K562 (cell line): Measurements from ENCODE around the gene FXYD3. TPM values are rescaled to one million over a fixed set of nuclear protein-coding genes. Genes with fewer than 3 reads are reported as not detected.

Experiments used
- ATAC-seq: fragments of 200-7000 bp; cut with Tn5 transposase; 3 replicates; pipeline ENCODE4 v1.9.1; 2020; ENCODE audit warnings: moderate library complexity
- BruUV-seq: library from RNA; stranded (reverse); fragments of 400-500 nt; replicated peaks from 2 replicates; lab custom pipeline; 2021; lab: Mats Ljungman, UMichigan
- CTCF ChIA-PET: fragments of 300-600 bp; formaldehyde crosslinking; extraction: SDS; loops from one replicate; lab custom pipeline; 2021; ENCODE audit warnings: low intra/inter-chr PET ratio; lab: Yijun Ruan, JAX
- POLR2A ChIA-PET: fragments of 300-600, 350-650 bp; sonication (Branson Sonifier 250); formaldehyde crosslinking; extraction: SDS; loops from one replicate; lab custom pipeline; 2021; ENCODE audit warnings: antibody characterized with exemption, inconsistent platforms; lab: Yijun Ruan, JAX
- DNase-seq, 4 experiments: peaks; one replicate each; pipeline versions ENCODE4 v3.0.0 to v3.0.0-alpha.2; 2011 to 2018; ENCODE audit warnings: low spot score in 3 of 4, mixed read lengths in 3 of 4; ENCODE audit errors: extremely low read depth in 1 of 4
- FAIRE-seq: peaks from 2 replicates; lab custom pipeline; 2011; peaks lifted over from hg19 to GRCh38; lab: Jason Lieb, UNC
- H2AFZ ChIP-seq: 2 replicates; pipeline ENCODE4 v1.6.0; 2011; ENCODE audit warnings: low read depth, low read length, control low read depth, inconsistent platforms
- H3K27ac ChIP-seq: fragments of 200-600 bp; 3 replicates; pipeline ENCODE4 v1.8.0; 2011; ENCODE audit warnings: low read depth, mild to moderate bottlenecking, control low read depth, inconsistent platforms, low read length, moderate library complexity, mixed read lengths; ENCODE audit errors: extremely low read depth
- H3K27me3 ChIP-seq, 2 experiments: fragments of 300-600 bp in 1 of 2; 2 replicates in 1 of 2; 3 replicates in 1 of 2; pipeline versions ENCODE4 v1.6.0 to v1.8.0; 2011; ENCODE audit warnings: inconsistent platforms in 2 of 2, low read length in 2 of 2, mild to moderate bottlenecking in 1 of 2, mixed read lengths in 1 of 2, moderate library complexity in 1 of 2; ENCODE audit not compliant: control insufficient read depth in 2 of 2, insufficient read depth in 2 of 2
- H3K36me3 ChIP-seq: fragments of 300-600 bp; 3 replicates; pipeline ENCODE4 v1.8.0; 2011; ENCODE audit warnings: mild to moderate bottlenecking, low read length, inconsistent platforms; ENCODE audit not compliant: control insufficient read depth, insufficient read depth
- H3K4me1 ChIP-seq, 2 experiments: fragments of 200-600 bp in 1 of 2; replicated peaks in 1 of 2; 2 replicates in 1 of 2; 3 replicates in 1 of 2; pipeline versions ENCODE4 v1.5.1 to v1.8.0; 2011; ENCODE audit warnings: inconsistent platforms in 2 of 2, low read length in 2 of 2, mild to moderate bottlenecking in 1 of 2, mixed read lengths in 1 of 2, moderate library complexity in 1 of 2; ENCODE audit not compliant: control insufficient read depth in 2 of 2, insufficient read depth in 2 of 2
- H3K4me2 ChIP-seq: 2 replicates; pipeline ENCODE4 v1.6.1; 2011; ENCODE audit warnings: low read length, control low read depth, inconsistent platforms, mixed read lengths; ENCODE audit not compliant: insufficient read depth
- H3K4me3 ChIP-seq: fragments of 200-600 bp; sonication (generic), shearing (Covaris generic); 2 replicates; pipeline ENCODE4 v1.5.1; 2016; ENCODE audit warnings: control low read depth, inconsistent platforms
- H3K79me2 ChIP-seq: fragments of 200-600 bp; 3 replicates; pipeline ENCODE4 v1.8.0; 2011; ENCODE audit warnings: low read length, inconsistent platforms; ENCODE audit not compliant: control insufficient read depth, insufficient read depth
- H3K9ac ChIP-seq, 2 experiments: 2 replicates each; pipeline versions ENCODE4 v1.6.0 to v1.6.1; 2011; ENCODE audit warnings: low read depth in 2 of 2, low read length in 2 of 2, control low read depth in 1 of 2, inconsistent platforms in 1 of 2, mild to moderate bottlenecking in 1 of 2, mixed read lengths in 1 of 2; ENCODE audit not compliant: insufficient read depth in 1 of 2
- H3K9me1 ChIP-seq: one replicate; pipeline ENCODE4 v1.6.0; 2011; ENCODE audit warnings: inconsistent platforms, mild to moderate bottlenecking, low read length, moderate library complexity; ENCODE audit not compliant: control insufficient read depth, insufficient read depth
- H3K9me3 ChIP-seq: replicated peaks from 2 replicates; pipeline ENCODE4 v1.5.1; 2011; ENCODE audit warnings: low read depth, low read length, inconsistent platforms; ENCODE audit not compliant: control insufficient read depth, insufficient read depth
- H4K20me1 ChIP-seq: replicated peaks from 2 replicates; pipeline ENCODE4 v1.6.1; 2011; ENCODE audit warnings: low read length, inconsistent platforms, mixed read lengths; ENCODE audit not compliant: control insufficient read depth, insufficient read depth
- NFIC ChIP-seq: fragments of 450-650 bp; IDR thresholded peaks from 2 replicates; pipeline ENCODE4 v1.6.1; 2017; ENCODE audit warnings: mild to moderate bottlenecking, inconsistent platforms
- SLC30A9 ChIP-seq: fragments of 250-450 bp; sonication (Bioruptor Pico); IDR thresholded peaks from 2 replicates; pipeline ENCODE4 v1.8.0; 2022; ENCODE audit warnings: mild to moderate bottlenecking, moderate library complexity
- TBP ChIP-seq: optimal IDR thresholded peaks from 2 replicates; pipeline ENCODE3; 2011; ENCODE audit warnings: low read depth, low read length, improper control_type of control experiment
- WGBS: fragments of 100-300 bp; shearing (Covaris generic); methylation state at CpG from one replicate; pipeline ENCODE4 v1.1.6; 2016; ENCODE audit warnings: low coverage, mixed read lengths; ENCODE audit not compliant: insufficient coverage; ENCODE audit errors: missing lambda C conversion rate; 5-methylcytosine and 5-hydroxymethylcytosine counted together
- in situ Hi-C: fragments of 300-500 bp; cut with MboI; formaldehyde crosslinking; loops from 4 replicates; pipeline ENCODE4 v1.15.0; 2018; ENCODE audit warnings: inconsistent platforms, mixed read lengths
- intact Hi-C: fragments of 100-400 bp; cut with micrococcal nuclease; formaldehyde crosslinking; loops from 2 replicates; pipeline ENCODE4 v1.14.2; 2022
- polyA plus RNA-seq, 8 experiments: library from polyadenylated mRNA; depleted of rRNA in 4 of 8; stranded (reverse) in 5 of 8; unstranded in 3 of 8; fragments of >200 nt; fragmentation: Nextera tagmentation in 2 of 8; fragmentation: Illumina TruSeq in 1 of 8; extraction: Ambion mirVana in 2 of 8; extraction: Trizol in 1 of 8; gene quantifications; 2 replicates each; pipeline versions ENCODE4 v1.2.1 to v1.2.3, GENCODE V29; 2011 to 2014; ENCODE audit warnings: inconsistent platforms in 1 of 8, missing spikeins in 1 of 8
- total RNA-seq, 7 experiments: library from RNA; depleted of rRNA in 6 of 7; stranded (reverse); fragments of >200 nt in 6 of 7; fragmentation: Illumina TruSeq in 2 of 7; extraction: Trizol in 2 of 7; gene quantifications; 2 replicates each; pipeline versions ENCODE4 v1.2.1 to v1.2.3, GENCODE V29; 2011 to 2021; ENCODE audit warnings: low replicate concordance in 1 of 7
- TF ChIP-seq, protein P1 (sequence below): fragments of 450-650 bp; IDR thresholded peaks from 2 replicates; pipeline ENCODE4 v1.6.1; 2018; ENCODE audit not compliant: partially characterized antibody

FXYD3 gene
- total and polyA plus RNA-seq, 9 of the 15 experiments (the other 6 are each of a cell fraction or from before 2014, with no cell fraction given), result 0.24 TPM; not detected in 8

DNA sequence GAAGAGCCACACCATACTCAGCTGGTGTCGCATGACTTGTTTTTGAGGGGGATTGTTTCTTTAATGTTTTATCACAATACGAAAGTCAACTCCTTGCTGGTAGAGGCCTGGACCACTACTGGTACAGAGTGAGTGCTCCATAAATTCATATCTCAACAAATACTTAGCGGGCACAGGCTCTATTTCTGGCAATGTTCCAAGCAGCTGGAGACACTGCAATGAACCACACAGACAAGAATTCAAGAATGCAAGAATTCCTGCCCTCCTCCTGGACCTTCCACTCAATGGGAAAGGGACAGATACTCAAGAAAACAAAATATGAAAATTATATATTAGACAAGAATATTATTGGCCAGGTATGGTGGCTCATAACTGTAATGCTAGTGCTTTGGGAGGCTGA is 33.8 kb downstream of the FXYD3 start:
- ATAC-seq (no peak), FAIRE-seq (no peak), DNase-seq (no peak)
- TF ChIP-seq TBP (no peak), NFIC (peak; percentile 78)
- no peaks in the 10 kb centered on the region for H3K9me3 ChIP-seq
- H3K36me3 ChIP-seq, result peaks cover 8% of the 10 kb centered on the region; the same call in 2 of the 3 replicates
- in situ Hi-C loops, result no loop called here
- H4K20me1 ChIP-seq, result peaks cover 8% of the 10 kb centered on the region
- no peaks in the 10 kb centered on the region for H3K9me1 ChIP-seq
- H3K4me2 ChIP-seq, result no peak overlapping the region
- peaks cover 13% of the 10 kb centered on the region for H3K79me2 ChIP-seq
- WGBS, result 84% methylated on average over 3 of the region's 3 CpGs
- CTCF ChIA-PET, result no interaction called here
- POLR2A ChIA-PET, result interaction anchor here (1.1 to 1.2 kb wide), 2 partner anchors 9 to 115 kb away, joined by 4 read pairs; no protein-coding TSS in a partner anchor
- no peak overlapping the region for H2AFZ ChIP-seq
- intact Hi-C loops, result no loop called here
- no peak overlapping the region for H3K4me3 ChIP-seq
- BruUV-seq, result no TSS peak
- no peak overlapping the region for H3K9ac ChIP-seq
- no peak overlapping the region for H3K27ac ChIP-seq
- peaks cover 5 to 26% of the 10 kb centered on the region in 2 experiments; a peak in 4 of 5 replicates for H3K4me1 ChIP-seq
- H3K27me3 ChIP-seq, result no peaks in the 10 kb centered on the region

DNA sequence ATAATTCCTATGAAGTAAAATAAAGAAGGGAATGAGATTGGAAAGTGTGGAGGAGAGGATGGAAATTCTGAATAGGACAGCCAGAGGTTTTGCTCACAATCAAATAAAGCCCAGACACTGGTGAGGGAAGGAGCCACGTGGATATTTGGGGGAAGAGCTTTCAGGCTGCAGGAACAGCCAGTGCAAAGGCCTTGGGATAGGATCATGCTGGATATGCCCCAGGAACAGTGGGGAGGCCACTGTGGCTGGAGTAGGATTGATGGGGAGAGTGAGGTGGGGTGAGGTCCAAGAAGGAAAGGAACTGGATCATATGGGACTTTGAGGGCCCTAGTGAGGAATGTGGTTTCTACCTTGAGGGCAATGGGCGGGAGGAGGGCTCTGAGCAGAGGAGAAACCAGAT is 34.8 kb downstream of the FXYD3 start:
- Histone ChIP-seq H3K4me1 (peaks cover 5 to 27% of the 10 kb centered on the region in 2 experiments; a peak in 4 of 5 replicates), H3K4me3 (no peak overlapping the region), H3K9me1 (no peaks in the 10 kb centered on the region)
- no peak for DNase-seq
- no peak for ATAC-seq
- WGBS, result 57% methylated on average over 2 of the region's 2 CpGs
- CTCF ChIA-PET, result no interaction called here
- no TSS peak for BruUV-seq
- TF ChIP-seq SLC30A9 (CRISPR knock-in tag), result no peak
- TF ChIP-seq, protein P1, sequence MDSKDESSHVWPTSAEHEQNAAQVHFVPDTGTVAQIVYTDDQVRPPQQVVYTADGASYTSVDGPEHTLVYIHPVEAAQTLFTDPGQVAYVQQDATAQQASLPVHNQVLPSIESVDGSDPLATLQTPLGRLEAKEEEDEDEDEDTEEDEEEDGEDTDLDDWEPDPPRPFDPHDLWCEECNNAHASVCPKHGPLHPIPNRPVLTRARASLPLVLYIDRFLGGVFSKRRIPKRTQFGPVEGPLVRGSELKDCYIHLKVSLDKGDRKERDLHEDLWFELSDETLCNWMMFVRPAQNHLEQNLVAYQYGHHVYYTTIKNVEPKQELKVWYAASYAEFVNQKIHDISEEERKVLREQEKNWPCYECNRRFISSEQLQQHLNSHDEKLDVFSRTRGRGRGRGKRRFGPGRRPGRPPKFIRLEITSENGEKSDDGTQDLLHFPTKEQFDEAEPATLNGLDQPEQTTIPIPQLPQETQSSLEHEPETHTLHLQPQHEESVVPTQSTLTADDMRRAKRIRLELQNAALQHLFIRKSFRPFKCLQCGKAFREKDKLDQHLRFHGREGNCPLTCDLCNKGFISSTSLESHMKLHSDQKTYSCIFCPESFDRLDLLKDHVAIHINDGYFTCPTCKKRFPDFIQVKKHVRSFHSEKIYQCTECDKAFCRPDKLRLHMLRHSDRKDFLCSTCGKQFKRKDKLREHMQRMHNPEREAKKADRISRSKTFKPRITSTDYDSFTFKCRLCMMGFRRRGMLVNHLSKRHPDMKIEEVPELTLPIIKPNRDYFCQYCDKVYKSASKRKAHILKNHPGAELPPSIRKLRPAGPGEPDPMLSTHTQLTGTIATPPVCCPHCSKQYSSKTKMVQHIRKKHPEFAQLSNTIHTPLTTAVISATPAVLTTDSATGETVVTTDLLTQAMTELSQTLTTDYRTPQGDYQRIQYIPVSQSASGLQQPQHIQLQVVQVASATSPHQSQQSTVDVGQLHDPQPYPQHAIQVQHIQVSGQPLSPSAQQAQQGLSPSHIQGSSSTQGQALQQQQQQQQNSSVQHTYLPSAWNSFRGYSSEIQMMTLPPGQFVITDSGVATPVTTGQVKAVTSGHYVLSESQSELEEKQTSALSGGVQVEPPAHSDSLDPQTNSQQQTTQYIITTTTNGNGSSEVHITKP, result peak; percentile 71
- TF ChIP-seq, all 486 proteins: peak for 1
- POLR2A ChIA-PET, result interaction anchor here (1.5 kb wide), 1 partner anchor 9 kb away, joined by 7 read pairs; no protein-coding TSS in a partner anchor
- intact Hi-C loops (loop anchor here (5.0 kb wide), 2 partner anchors 57 to 97 kb away; partner anchors contain the start of gene LSR), in situ Hi-C loops (no loop called here)
- no peak for FAIRE-seq
- peaks cover 9% of the 10 kb centered on the region; the same call in 2 of the 3 replicates for H3K36me3 ChIP-seq
- H3K27ac ChIP-seq, result no peak overlapping the region
- no peak overlapping the region for H3K9ac ChIP-seq
- no peak overlapping the region for H2AFZ ChIP-seq
- H3K4me2 ChIP-seq, result no peak overlapping the region
- H4K20me1 ChIP-seq, result no peaks in the 10 kb centered on the region
- H3K79me2 ChIP-seq, result peaks cover 23% of the 10 kb centered on the region
- no peaks in the 10 kb centered on the region for H3K9me3 ChIP-seq
- no peaks in the 10 kb centered on the region for H3K27me3 ChIP-seq
